ENCODE measurements around the gene TSPAN10. TPM values are rescaled to one million over a fixed set of nuclear protein-coding genes. Genes with fewer than 3 reads are reported as not detected.
"Not testable (repeated sequence)": the region's sequence is repeated elsewhere in the genome, so short reads cannot be mapped to it uniquely, and the experiment has no call there.

The TSPAN10 gene
- under 1 TPM; 0.16 to 0.50 TPM for total RNA-seq
- long read RNA-seq: 0 reads

- DNase-seq (peak; percentile 87), ATAC-seq (peak; percentile 87 to 94)
- intact Hi-C loops (cut with DNase I): no loop called here
Observed at GRCh38 chr17:81636505-81637288, at the start of gene TSPAN10, which contains the start of gene NPLOC4. TSPAN10 (plus strand) TSS chr17:81637196; CDS start chr17:81642413, 5,217 bp downstream. NPLOC4 (minus strand) TSS chr17:81637112; CDS start chr17:81636930, 182 bp downstream.

- DNase-seq (no peak), ATAC-seq (no peak)
- intact Hi-C loops (cut with DNase I): no loop called here
Observed at GRCh38 chr17:81589612-81590011, 47.4 kb upstream of the TSPAN10 start.

- intact Hi-C loops (cut with DNase I): no loop called here
- DNase-seq (no peak), ATAC-seq (no peak)
Observed at GRCh38 chr17:81590121-81590520, 46.9 kb upstream of the TSPAN10 start.

GRCh38 chr17:81591971-81592370 lies 45.0 kb upstream of the TSPAN10 start:
- no peak for DNase-seq
- intact Hi-C loops (cut with DNase I): no loop called here
- ATAC-seq: no peak

- DNase-seq (no peak), ATAC-seq (peak in 1 of 2 donors; percentile 25)
- intact Hi-C loops (cut with DNase I): no loop called here
Observed at GRCh38 chr17:81593105-81593871, 43.7 kb upstream of the TSPAN10 start.

- DNase-seq: peak; percentile 36
- peak; percentile 62 to 69 for ATAC-seq
- intact Hi-C loops (cut with DNase I): loop anchor here in 1 of 2 donors (5.0 to 10.0 kb wide), 2 partner anchors 83 to 345 kb away; no protein-coding TSS in a partner anchor
Observed at GRCh38 chr17:81599719-81600486, 37.1 kb upstream of the TSPAN10 start.

- ATAC-seq: peak; percentile 79 to 83
- no peak for DNase-seq
- intact Hi-C loops (cut with DNase I): loop anchor here in 1 of 2 donors (5.0 to 10.0 kb wide), 2 partner anchors 84 to 347 kb away; no protein-coding TSS in a partner anchor
Observed at GRCh38 chr17:81601525-81602120, 35.4 kb upstream of the TSPAN10 start.

GRCh38 chr17:81603846-81604610 lies 33.0 kb upstream of the TSPAN10 start:
- no peak for DNase-seq
- intact Hi-C loops (cut with DNase I): loop anchor here in 1 of 2 donors (5.0 to 10.0 kb wide), 2 partner anchors 87 to 349 kb away; no protein-coding TSS in a partner anchor
- no peak for ATAC-seq

- no peak for ATAC-seq
- DNase-seq: no peak
- intact Hi-C loops (cut with DNase I): loop anchor here in 1 of 2 donors (10.0 kb wide), 1 partner anchor 353 kb away; no protein-coding TSS in a partner anchor
Observed at GRCh38 chr17:81607431-81607830, 29.6 kb upstream of the TSPAN10 start.

GRCh38 chr17:81608082-81608481 lies 28.9 kb upstream of the TSPAN10 start:
- no peak for DNase-seq
- no peak for ATAC-seq
- intact Hi-C loops (cut with DNase I): loop anchor here in 1 of 2 donors (10.0 kb wide), 1 partner anchor 353 kb away; no protein-coding TSS in a partner anchor

GRCh38 chr17:81608605-81609004 lies 28.4 kb upstream of the TSPAN10 start:
- DNase-seq (no peak), ATAC-seq (peak in 1 of 2 donors; percentile 24)
- intact Hi-C loops (cut with DNase I): loop anchor here in 1 of 2 donors (10.0 kb wide), 1 partner anchor 354 kb away; no protein-coding TSS in a partner anchor

- no peak for DNase-seq
Observed at GRCh38 chr17:81609541-81610311, 27.3 kb upstream of the TSPAN10 start.

GRCh38 chr17:81612172-81612970 lies 24.6 kb upstream of the TSPAN10 start:
- intact Hi-C loops (cut with DNase I): no loop called here
- peak; percentile 46 for DNase-seq
- ATAC-seq: peak; percentile 23 to 61

More at GRCh38 chr17:81609541-81610311, 27.3 kb upstream of the TSPAN10 start:
- ATAC-seq: no peak
- intact Hi-C loops (cut with DNase I): loop anchor here in 1 of 2 donors (10.0 kb wide), 1 partner anchor 355 kb away; no protein-coding TSS in a partner anchor

- intact Hi-C loops (cut with DNase I): no loop called here
- no peak for ATAC-seq
- DNase-seq: no peak
Observed at GRCh38 chr17:81615401-81615930, 21.5 kb upstream of the TSPAN10 start.

GRCh38 chr17:81616877-81617276 lies 20.1 kb upstream of the TSPAN10 start:
- DNase-seq (no peak), ATAC-seq (no peak)
- intact Hi-C loops (cut with DNase I): no loop called here

- DNase-seq; ATAC-seq; intact Hi-C loops (cut with DNase I): not testable (repeated sequence)
Observed at GRCh38 chr17:81618307-81618706, 18.7 kb upstream of the TSPAN10 start.
